K562 (cell line): ENCODE results near the gene ATP6V0A1.

Experiments
- BACH1 ChIP-seq: fragments of 200-800 bp; sonication (Bioruptor generic); IDR thresholded peaks from 2 replicates; pipeline ENCODE4 v1.6.1; 2016; ENCODE audit warnings: missing genetic modification characterization, missing compliant biosample characterization
- CHD1 ChIP-seq: fragments of 200-600 bp; sonication (generic); IDR thresholded peaks from one replicate; pipeline ENCODE4 v1.6.1; 2012; ENCODE audit warnings: mild to moderate bottlenecking, moderate library complexity, low read length, inconsistent platforms
- CHD4 ChIP-seq: fragments of 200-600 bp; sonication (generic); IDR thresholded peaks from 3 replicates; pipeline ENCODE4 v1.6.1; 2012; ENCODE audit warnings: low read depth, mild to moderate bottlenecking, mixed read lengths, low read length, inconsistent platforms; ENCODE audit not compliant: insufficient read depth, insufficient replicate concordance, poor library complexity, severe bottlenecking
- ETV1 ChIP-seq: fragments of 450-650 bp; conservative IDR thresholded peaks from 2 replicates; pipeline ENCODE4 v1.6.1; 2016; ENCODE audit warnings: missing genetic modification characterization, control low read depth, low read depth, missing compliant biosample characterization
- HDAC8 ChIP-seq: fragments of 450-650 bp; IDR thresholded peaks from 2 replicates; pipeline ENCODE4 v1.6.1; 2016; ENCODE audit warnings: mild to moderate bottlenecking, missing genetic modification characterization, moderate library complexity, missing compliant biosample characterization
- MAFG ChIP-seq: fragments of 450-650 bp; conservative IDR thresholded peaks from 2 replicates; pipeline ENCODE4 v1.6.1; 2016; ENCODE audit warnings: missing genetic modification characterization, missing compliant biosample characterization
- MEIS2 ChIP-seq: fragments of 450-650 bp; IDR thresholded peaks from 2 replicates; pipeline ENCODE4 v1.6.1; 2014; ENCODE audit warnings: mild to moderate bottlenecking; ENCODE audit not compliant: partially characterized antibody
- MTA1 ChIP-seq: fragments of 450-650 bp; IDR thresholded peaks from 2 replicates; pipeline ENCODE4 v1.6.1; 2017; ENCODE audit warnings: borderline replicate concordance
- RFX5 ChIP-seq: IDR thresholded peaks from 2 replicates; pipeline ENCODE4 v1.6.1; 2011; ENCODE audit warnings: low read depth, mild to moderate bottlenecking, improper control_type of control experiment, low read length
- ZKSCAN1 ChIP-seq: fragments of 150-350 bp; IDR thresholded peaks from 2 replicates; pipeline ENCODE4 v1.6.1; 2016; ENCODE audit warnings: low read depth, low read length
- TF ChIP-seq, protein P1 (sequence below): sonication (generic); formaldehyde crosslinking; IDR thresholded peaks from 2 replicates; pipeline ENCODE4 v1.8.0; 2022; ENCODE audit warnings: mild to moderate bottlenecking, missing genetic modification reagents

DNA sequence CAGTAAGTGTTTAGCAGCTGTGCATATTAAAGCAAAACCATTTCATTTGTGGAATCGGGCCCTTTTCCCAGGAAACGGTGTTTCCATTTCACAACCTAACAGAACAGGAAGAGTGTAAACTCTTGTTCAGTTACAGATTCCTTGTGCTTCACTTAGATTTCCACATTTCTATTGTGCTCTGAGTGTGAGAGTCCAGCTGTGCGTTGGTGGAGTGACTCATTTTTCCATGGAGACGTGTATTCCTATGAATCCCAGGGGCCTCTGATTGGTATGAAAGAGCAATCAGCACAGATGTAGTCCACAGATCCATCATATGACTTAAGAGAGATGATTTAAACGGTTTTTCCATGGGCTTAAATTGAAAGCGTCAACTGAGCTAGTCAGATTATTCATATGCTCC, 22.3 kb upstream of the ATP6V0A1 start:
- TF ChIP-seq HDAC8 (tag), result no peak
- TF ChIP-seq, protein P1, sequence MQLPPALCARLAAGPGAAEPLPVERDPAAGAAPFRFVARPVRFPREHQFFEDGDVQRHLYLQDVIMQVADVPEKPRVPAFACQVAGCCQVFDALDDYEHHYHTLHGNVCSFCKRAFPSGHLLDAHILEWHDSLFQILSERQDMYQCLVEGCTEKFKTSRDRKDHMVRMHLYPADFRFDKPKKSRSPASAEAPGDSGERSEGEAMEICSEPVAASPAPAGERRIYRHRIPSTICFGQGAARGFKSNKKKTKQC (CRISPR knock-in tag), result no peak
- TF ChIP-seq CHD1, result no peak
- TF ChIP-seq BACH1 (tag), result no peak
- no peak for TF ChIP-seq CHD4
- TF ChIP-seq MAFG (tag), result no peak
- no peak for TF ChIP-seq RFX5
- no peak for TF ChIP-seq ETV1 (tag)
- TF ChIP-seq MEIS2, result no peak
- no peak for TF ChIP-seq ZKSCAN1
- TF ChIP-seq MTA1, result no peak
